Stimulated activated naive CD4-positive, alpha-beta T cell (primary cell): Measurements from ENCODE around the gene WDFY2.

Experiments used
- DNase-seq, 6 experiments: peaks; one replicate each; lab custom pipeline; 2025; lab: John Stamatoyannopoulos, UW

The WDFY2 gene

GRCh38 chr13:51739027-51739764 is 154.9 kb downstream of the WDFY2 start:
- DNase-seq = no peak

- DNase-seq = no peak
Observed at GRCh38 chr13:51740698-51741097, 156.4 kb downstream of the WDFY2 start.

- DNase-seq = no peak
Observed at GRCh38 chr13:51742031-51742430, 157.8 kb downstream of the WDFY2 start.

GRCh38 chr13:51742611-51743010 is 158.3 kb downstream of the WDFY2 start:
- DNase-seq = no peak

GRCh38 chr13:51745243-51745642 is 161.0 kb downstream of the WDFY2 start:
- DNase-seq = no peak

- no peak for DNase-seq
Observed at GRCh38 chr13:51746802-51747201, 162.5 kb downstream of the WDFY2 start.

- no peak for DNase-seq
Observed at GRCh38 chr13:51747438-51748434, 163.5 kb downstream of the WDFY2 start.

GRCh38 chr13:51756651-51757050 is 172.4 kb downstream of the WDFY2 start:
- no peak for DNase-seq

GRCh38 chr13:51758691-51759090 is 174.4 kb downstream of the WDFY2 start:
- no peak for DNase-seq

GRCh38 chr13:51759240-51759639 is 175.0 kb downstream of the WDFY2 start:
- DNase-seq = no peak

- no peak for DNase-seq
Observed at GRCh38 chr13:51760592-51760991, 176.3 kb downstream of the WDFY2 start.

- no peak for DNase-seq
Observed at GRCh38 chr13:51761643-51762350, 177.5 kb downstream of the WDFY2 start.

GRCh38 chr13:51763486-51763885 is 179.2 kb downstream of the WDFY2 start:
- DNase-seq = no peak

- peak; percentile 19 to 39 (median 34) for DNase-seq
Observed at GRCh38 chr13:51764184-51765141, 180.2 kb downstream of the WDFY2 start.

- DNase-seq = no peak
Observed at GRCh38 chr13:51765142-51765515, 180.9 kb downstream of the WDFY2 start.

GRCh38 chr13:51767100-51767499 is 182.8 kb downstream of the WDFY2 start:
- DNase-seq = no peak

- DNase-seq = no peak
Observed at GRCh38 chr13:51768378-51768921, 184.2 kb downstream of the WDFY2 start.

GRCh38 chr13:51768976-51769375 is 184.7 kb downstream of the WDFY2 start:
- no peak for DNase-seq

- no peak for DNase-seq
Observed at GRCh38 chr13:51769455-51770127, 185.3 kb downstream of the WDFY2 start.

- no peak for DNase-seq
Observed at GRCh38 chr13:51770160-51770559, 185.9 kb downstream of the WDFY2 start.
